ENCODE data around the gene KRCC1. TPM values are rescaled to one million over a fixed set of nuclear protein-coding genes. Genes with fewer than 3 reads are reported as not detected.
"Not testable (repeated sequence)": the region's sequence is repeated elsewhere in the genome, so short reads cannot be mapped to it uniquely, and the experiment has no call there.

KRCC1 gene
- total RNA-seq, 2 experiments from 2014 or later, result 3.0 to 3.2 TPM

- intact Hi-C loops (cut with DNase I, micrococcal nuclease), result loop anchor here in 1 of 2 experiments (10.0 kb wide), 2 partner anchors 1857 to 1947 kb away; partner anchors contain the start of genes IMMT, MRPL35, POLR1A and PTCD3
- Histone ChIP-seq H3K27ac (ENCODE audit: low read depth in 1 of 2, low read length in 2 of 2) (no peak overlapping the region), H3K9me3 (ENCODE audit: control insufficient read depth in 1 of 2, insufficient read depth in 1 of 2, low read length in 2 of 2) (no peaks in the 10 kb centered on the region), H3K4me3 (ENCODE audit: low read length) (no peak overlapping the region), H3K27me3 (ENCODE audit: control insufficient read depth in 1 of 2, insufficient read depth in 2 of 2, low read length in 2 of 2) (no peaks in the 10 kb centered on the region), H3K4me1 (ENCODE audit: insufficient read depth, low read length) (peaks cover 18% of the 10 kb centered on the region), H3K36me3 (ENCODE audit: insufficient read depth, low read length) (peaks cover 2% of the 10 kb centered on the region)
- ChIA-PET POLR2A (interaction anchor here (0.6 kb wide), 1 partner anchor 41 kb away, joined by 3 read pairs; no protein-coding TSS in a partner anchor), CTCF (interaction anchor here (1.3 kb wide), 1 partner anchor 9 kb away, joined by 4 read pairs; no protein-coding TSS in a partner anchor)
- Mint-ChIP-seq H3K4me3 (no peak overlapping the region), H3K9me3 (no peaks in the 10 kb centered on the region), H3K36me3 (ENCODE audit: low read depth) (peaks cover 29% of the 10 kb centered on the region), H3K27me3 (no peaks in the 10 kb centered on the region), H3K27ac (peak overlapping the region; percentile 93), H3K4me1 (ENCODE audit: low read depth) (peaks cover 61% of the 10 kb centered on the region)
- DNase-seq, result no peak
- TF ChIP-seq CTCF (IDR thresholded peaks at IDR 0.05), result no peak
- ATAC-seq (ENCODE audit: poor library complexity), result no peak
Measured at GRCh38 chr2:88051792-88052191, 3.8 kb downstream of the KRCC1 start.

GRCh38 chr2:88049622-88050021 lies 6.0 kb downstream of the KRCC1 start:
- no peak overlapping the region for H3K4me3 ChIP-seq (ENCODE audit: low read length)
- Mint-ChIP-seq H3K4me3 (no peak overlapping the region), H3K36me3 (ENCODE audit: low read depth) (peaks cover 21% of the 10 kb centered on the region), H3K9me3 (no peaks in the 10 kb centered on the region), H3K27ac (peak overlapping the region; percentile 17), H3K4me1 (ENCODE audit: low read depth) (peaks cover 52% of the 10 kb centered on the region), H3K27me3 (no peaks in the 10 kb centered on the region)
- H3K27ac ChIP-seq (ENCODE audit: low read depth in 1 of 2, low read length in 2 of 2), result no peak overlapping the region
- intact Hi-C loops (cut with DNase I, micrococcal nuclease), result loop anchor here in 1 of 2 experiments (10.0 kb wide), 2 partner anchors 1855 to 1945 kb away; partner anchors contain the start of genes IMMT, MRPL35, POLR1A and PTCD3
- ChIA-PET CTCF (interaction anchor here (1.1 to 2.3 kb wide), 2 partner anchors 11 to 15 kb away, joined by 3 to 6 read pairs; no protein-coding TSS in a partner anchor), POLR2A (interaction anchor here (1.1 kb wide), 1 partner anchor 12 kb away, joined by 4 read pairs; no protein-coding TSS in a partner anchor)
- peaks cover 7% of the 10 kb centered on the region for H3K4me1 ChIP-seq (ENCODE audit: insufficient read depth, low read length)
- H3K36me3 ChIP-seq (ENCODE audit: insufficient read depth, low read length), result peaks cover 2% of the 10 kb centered on the region
- ATAC-seq (ENCODE audit: poor library complexity) (no peak), DNase-seq (no peak)
- no peaks in the 10 kb centered on the region for H3K27me3 ChIP-seq (ENCODE audit: control insufficient read depth in 1 of 2, insufficient read depth in 2 of 2, low read length in 2 of 2)
- TF ChIP-seq CTCF (IDR thresholded peaks at IDR 0.05), result no peak
- no peaks in the 10 kb centered on the region for H3K9me3 ChIP-seq (ENCODE audit: control insufficient read depth in 1 of 2, insufficient read depth in 1 of 2, low read length in 2 of 2)

GRCh38 chr2:88048541-88048940 lies 7.0 kb downstream of the KRCC1 start:
- ChIA-PET POLR2A (interaction anchor here (1.2 kb wide), 1 partner anchor 12 kb away, joined by 3 read pairs; no protein-coding TSS in a partner anchor), CTCF (interaction anchor here (1.1 to 2.3 kb wide), 3 partner anchors 12 to 14 kb away, joined by 3 to 12 read pairs (median 6); no protein-coding TSS in a partner anchor)
- no peaks in the 10 kb centered on the region for H3K27me3 ChIP-seq (ENCODE audit: control insufficient read depth in 1 of 2, insufficient read depth in 2 of 2, low read length in 2 of 2)
- H3K9me3 Mint-ChIP-seq, result no peaks in the 10 kb centered on the region
- H3K9me3 ChIP-seq (ENCODE audit: control insufficient read depth in 1 of 2, insufficient read depth in 1 of 2, low read length in 2 of 2), result no peaks in the 10 kb centered on the region
- peaks cover 2% of the 10 kb centered on the region for H3K36me3 ChIP-seq (ENCODE audit: insufficient read depth, low read length)
- DNase-seq, result no peak
- H3K4me3 Mint-ChIP-seq, result no peak overlapping the region
- intact Hi-C loops (cut with DNase I, micrococcal nuclease), result no loop called here
- peak overlapping the region; percentile 1 for H3K27ac Mint-ChIP-seq
- no peak for TF ChIP-seq CTCF (IDR thresholded peaks at IDR 0.05)
- peaks cover 45% of the 10 kb centered on the region for H3K4me1 Mint-ChIP-seq (ENCODE audit: low read depth)
- no peak overlapping the region for H3K4me3 ChIP-seq (ENCODE audit: low read length)
- no peaks in the 10 kb centered on the region for H3K27me3 Mint-ChIP-seq
- no peak overlapping the region for H3K27ac ChIP-seq (ENCODE audit: low read depth in 1 of 2, low read length in 2 of 2)
- no peaks in the 10 kb centered on the region for H3K4me1 ChIP-seq (ENCODE audit: insufficient read depth, low read length)
- no peak for ATAC-seq (ENCODE audit: poor library complexity)
- H3K36me3 Mint-ChIP-seq (ENCODE audit: low read depth), result peaks cover 19% of the 10 kb centered on the region

GRCh38 chr2:88045561-88045960 lies 10.0 kb downstream of the KRCC1 start:
- H3K27me3 ChIP-seq (ENCODE audit: control insufficient read depth in 1 of 2, insufficient read depth in 2 of 2, low read length in 2 of 2); H3K36me3 ChIP-seq (ENCODE audit: insufficient read depth, low read length); H3K9me3 Mint-ChIP-seq; H3K27me3 Mint-ChIP-seq; H3K9me3 ChIP-seq (ENCODE audit: control insufficient read depth in 1 of 2, insufficient read depth in 1 of 2, low read length in 2 of 2); intact Hi-C loops (cut with DNase I, micrococcal nuclease); ATAC-seq (ENCODE audit: poor library complexity); DNase-seq; H3K27ac ChIP-seq (ENCODE audit: low read depth in 1 of 2, low read length in 2 of 2); H3K4me3 Mint-ChIP-seq; H3K4me1 ChIP-seq (ENCODE audit: insufficient read depth, low read length); H3K4me3 ChIP-seq (ENCODE audit: low read length); CTCF ChIA-PET: not testable (repeated sequence)
- POLR2A ChIA-PET, result interaction anchor here (1.9 kb wide), 1 partner anchor 9 kb away, joined by 6 read pairs; the partner anchor contains the start of gene KRCC1
- Mint-ChIP-seq H3K27ac (peak overlapping the region; percentile 24), H3K4me1 (ENCODE audit: low read depth) (peaks cover 42% of the 10 kb centered on the region), H3K36me3 (ENCODE audit: low read depth) (peaks cover 12% of the 10 kb centered on the region)

All from CD4-positive, alpha-beta T cell (primary cell).